ENCODE data around the gene ATXN1L.

DNA sequence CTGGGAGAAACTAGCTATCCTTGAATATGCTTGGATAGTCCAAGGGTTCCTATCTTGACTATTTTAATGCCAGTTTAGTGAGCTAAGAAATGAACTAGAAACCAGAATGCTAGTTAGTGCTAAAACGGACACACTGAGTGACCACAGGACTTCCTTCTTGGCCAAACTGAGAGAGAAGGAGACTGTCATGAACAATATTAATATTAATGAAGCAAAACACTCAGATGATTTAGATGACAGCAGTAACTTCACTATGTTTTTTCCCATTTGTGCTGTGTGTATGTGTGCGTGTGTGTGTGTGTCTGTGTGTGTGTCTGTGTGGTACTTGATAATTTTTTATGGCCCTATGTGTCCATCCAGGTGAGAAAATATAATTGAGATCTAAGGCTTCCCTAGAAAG is 2.2 kb upstream of the ATXN1L start:
- TF ChIP-seq, protein P1, sequence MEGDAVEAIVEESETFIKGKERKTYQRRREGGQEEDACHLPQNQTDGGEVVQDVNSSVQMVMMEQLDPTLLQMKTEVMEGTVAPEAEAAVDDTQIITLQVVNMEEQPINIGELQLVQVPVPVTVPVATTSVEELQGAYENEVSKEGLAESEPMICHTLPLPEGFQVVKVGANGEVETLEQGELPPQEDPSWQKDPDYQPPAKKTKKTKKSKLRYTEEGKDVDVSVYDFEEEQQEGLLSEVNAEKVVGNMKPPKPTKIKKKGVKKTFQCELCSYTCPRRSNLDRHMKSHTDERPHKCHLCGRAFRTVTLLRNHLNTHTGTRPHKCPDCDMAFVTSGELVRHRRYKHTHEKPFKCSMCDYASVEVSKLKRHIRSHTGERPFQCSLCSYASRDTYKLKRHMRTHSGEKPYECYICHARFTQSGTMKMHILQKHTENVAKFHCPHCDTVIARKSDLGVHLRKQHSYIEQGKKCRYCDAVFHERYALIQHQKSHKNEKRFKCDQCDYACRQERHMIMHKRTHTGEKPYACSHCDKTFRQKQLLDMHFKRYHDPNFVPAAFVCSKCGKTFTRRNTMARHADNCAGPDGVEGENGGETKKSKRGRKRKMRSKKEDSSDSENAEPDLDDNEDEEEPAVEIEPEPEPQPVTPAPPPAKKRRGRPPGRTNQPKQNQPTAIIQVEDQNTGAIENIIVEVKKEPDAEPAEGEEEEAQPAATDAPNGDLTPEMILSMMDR (IDR thresholded peaks at IDR 0.05): no peak
- TF ChIP-seq POLR2A (IDR thresholded peaks at IDR 0.05) (no peak), POLR2AphosphoS5 (IDR thresholded peaks at IDR 0.05) (no peak), EP300 (IDR thresholded peaks at IDR 0.05) (no peak)
